GM21526 (cell line): ENCODE data around the gene LNPK.
"Not testable (repeated sequence)": the region's sequence is repeated elsewhere in the genome, so short reads cannot be mapped to it uniquely, and the experiment has no call there.

Experiments used
- ATAC-seq: cut with Tn5 transposase; IDR thresholded peaks from one replicate; pipeline ENCODE4 v1.9.1; 2021; ENCODE audit warnings: moderate library complexity; ENCODE audit not compliant: unreplicated experiment, low FRiP score

Gene LNPK

DNA sequence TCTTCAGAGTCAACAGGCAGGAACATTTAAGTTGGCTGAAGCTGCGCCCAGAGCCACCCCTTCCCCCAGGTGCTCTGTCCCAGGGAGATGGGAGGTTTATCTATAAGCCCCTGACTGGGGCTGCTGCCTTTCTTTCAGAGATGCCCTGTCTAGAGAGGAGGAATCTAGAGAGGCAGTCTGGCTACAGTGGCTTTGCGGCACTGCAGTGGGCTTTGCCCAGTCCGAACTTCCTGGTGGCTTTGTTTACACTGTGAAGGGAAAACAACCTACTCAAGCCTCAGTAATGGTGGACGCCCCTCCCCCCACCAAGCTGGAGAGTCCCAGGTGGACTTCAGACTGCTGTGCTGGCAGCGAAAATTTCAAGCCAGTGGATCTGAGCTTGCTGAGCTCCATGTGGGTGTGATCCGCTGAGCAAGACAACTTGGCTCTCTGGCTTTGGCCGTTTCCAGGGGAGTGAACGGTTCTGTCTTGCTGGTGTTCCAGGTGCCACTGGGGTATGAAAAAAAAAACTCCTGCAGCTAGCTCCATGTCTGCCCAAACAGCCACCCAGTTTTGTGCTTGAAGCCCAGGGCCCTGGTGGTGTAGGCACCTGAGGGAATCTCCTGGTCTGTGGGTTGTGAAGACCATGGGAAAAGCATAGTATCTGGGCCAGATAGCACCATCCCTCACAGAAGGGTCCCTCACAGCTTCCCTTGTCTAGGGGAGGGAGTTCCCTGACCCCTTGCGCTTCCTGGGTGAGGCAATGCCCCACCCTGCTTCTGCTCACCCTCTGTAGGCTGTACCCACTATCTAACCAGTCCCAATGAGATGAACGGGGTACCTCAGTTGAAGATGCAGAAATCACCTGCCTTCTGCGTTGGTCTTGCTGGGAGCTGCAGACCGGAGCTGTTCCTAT is 88.0 kb downstream of the LNPK start:
- not testable (repeated sequence) for ATAC-seq

DNA sequence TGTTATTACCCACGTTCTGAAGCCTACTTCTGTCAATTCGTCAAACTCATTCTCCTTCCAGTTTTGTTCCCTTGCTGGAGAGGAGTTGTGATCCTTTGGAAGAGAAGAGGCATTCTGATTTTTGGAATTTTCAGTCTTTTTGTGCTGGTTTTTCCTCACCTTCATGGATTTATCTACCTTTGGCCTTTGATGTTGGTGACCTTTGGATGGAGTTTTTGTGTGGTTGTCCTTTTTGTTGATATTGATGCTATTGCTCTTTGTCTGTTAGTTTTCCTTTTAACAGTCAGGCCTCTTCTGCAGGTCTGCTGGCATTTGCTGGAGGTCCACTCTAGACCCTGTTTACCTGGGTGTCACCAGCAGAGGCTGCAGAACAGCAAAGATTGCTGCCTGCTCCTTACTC is 88.8 kb downstream of the LNPK start:
- ATAC-seq = not testable (repeated sequence)

- no peak for ATAC-seq
These were observed 98.0 kb downstream of the LNPK start for GRCh38 chr2:175904035-175904434.

DNA sequence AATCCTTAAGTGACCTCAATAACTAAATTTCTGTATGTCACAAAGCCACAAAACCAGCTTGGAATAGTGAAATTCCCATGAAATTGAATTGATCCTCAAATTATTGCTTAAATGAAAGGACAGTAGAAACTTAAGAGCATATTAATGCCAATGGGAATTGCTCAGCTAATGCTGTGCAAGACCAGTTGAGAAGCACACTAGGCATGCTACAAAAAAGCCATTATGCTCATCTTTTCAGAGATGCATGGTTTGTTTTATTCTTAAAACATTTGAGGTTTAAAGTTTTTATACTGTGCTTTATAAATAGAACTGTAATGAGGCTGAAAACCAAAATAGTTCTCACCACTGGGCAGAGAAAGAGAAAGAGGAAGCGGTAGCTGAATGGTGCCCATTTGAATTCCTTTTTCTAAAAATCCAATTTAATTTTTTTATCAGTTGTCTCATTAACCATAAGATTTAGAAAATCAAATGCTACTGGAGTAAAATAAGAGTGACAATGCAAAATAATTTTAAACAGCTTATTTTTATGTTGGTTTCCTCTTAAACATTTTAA is 98.6 kb downstream of the LNPK start:
- ATAC-seq = no peak

GRCh38 chr2:175895957-175896356 is 106.1 kb downstream of the LNPK start:
- ATAC-seq = not testable (repeated sequence)

- no peak for ATAC-seq
These were observed 110.0 kb downstream of the LNPK start for GRCh38 chr2:175892046-175892445.

DNA sequence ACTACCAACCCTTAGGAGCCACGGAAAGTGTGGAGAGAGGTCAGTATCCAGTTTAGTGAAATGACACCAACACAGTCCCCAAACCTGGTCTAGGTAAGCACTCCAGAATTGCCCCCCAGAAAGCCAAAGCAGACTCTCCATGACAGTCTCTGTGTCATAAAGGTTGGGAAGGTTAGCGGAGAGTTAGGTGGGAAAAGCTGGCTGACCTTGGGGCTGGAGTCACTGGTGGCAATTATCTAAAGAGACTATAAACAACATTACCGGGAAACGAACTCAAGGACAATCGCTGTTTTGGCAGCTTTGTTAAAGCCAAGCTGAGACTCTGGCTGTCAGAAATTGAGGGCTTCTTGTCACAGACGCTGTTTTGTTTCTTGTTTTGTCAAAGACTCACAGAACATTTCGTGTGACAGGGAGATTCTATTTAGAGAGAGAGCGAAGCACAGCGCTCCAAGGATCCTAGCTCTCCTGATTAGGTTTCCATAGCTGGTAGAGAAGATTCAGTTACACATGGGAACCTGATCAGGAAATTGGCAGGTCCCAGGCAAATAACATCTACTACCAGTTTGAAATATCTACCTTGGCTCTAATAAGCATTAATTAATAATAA is 111.3 kb downstream of the LNPK start:
- ATAC-seq = no peak

GRCh38 chr2:175889701-175890302 is 112.3 kb downstream of the LNPK start:
- ATAC-seq = no peak

- no peak for ATAC-seq
These were observed 114.3 kb downstream of the LNPK start for GRCh38 chr2:175887776-175888175.

DNA sequence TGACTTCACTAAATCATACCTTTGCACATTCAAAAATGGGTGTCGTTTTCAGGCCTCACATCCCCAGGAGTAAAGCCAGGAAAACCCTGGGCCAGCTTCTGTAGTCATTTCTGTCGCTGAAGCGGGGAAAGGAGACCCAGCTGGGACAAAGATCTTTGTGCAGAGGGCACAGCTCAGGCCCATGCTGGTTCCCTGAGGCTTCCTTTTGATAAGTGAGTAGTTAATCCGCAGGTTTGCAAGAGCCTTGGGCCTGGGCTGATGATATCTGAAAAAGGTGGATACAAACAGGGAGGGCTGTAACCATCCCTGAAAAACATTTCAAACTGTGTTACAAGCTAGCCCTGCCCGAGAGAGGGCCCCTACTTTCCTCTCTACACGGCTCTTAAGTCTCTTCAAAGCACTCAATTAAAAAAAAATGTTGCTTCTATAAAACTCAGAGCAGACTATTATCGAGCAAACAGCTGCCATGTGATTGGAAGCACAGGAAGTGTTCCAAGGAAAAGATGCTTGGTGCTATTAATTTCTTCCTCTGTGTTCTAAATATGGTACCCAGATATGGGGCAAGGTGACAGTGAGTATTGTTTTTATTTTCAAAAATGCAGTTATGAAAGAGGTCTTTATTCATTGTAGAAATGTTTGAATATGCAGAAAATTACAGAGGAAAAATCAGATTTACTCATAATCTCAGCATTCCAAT is 117.2 kb downstream of the LNPK start:
- ATAC-seq = no peak

GRCh38 chr2:175883586-175884194 is 118.4 kb downstream of the LNPK start:
- no peak for ATAC-seq

GRCh38 chr2:175879679-175880078 is 122.4 kb downstream of the LNPK start:
- ATAC-seq = no peak

DNA sequence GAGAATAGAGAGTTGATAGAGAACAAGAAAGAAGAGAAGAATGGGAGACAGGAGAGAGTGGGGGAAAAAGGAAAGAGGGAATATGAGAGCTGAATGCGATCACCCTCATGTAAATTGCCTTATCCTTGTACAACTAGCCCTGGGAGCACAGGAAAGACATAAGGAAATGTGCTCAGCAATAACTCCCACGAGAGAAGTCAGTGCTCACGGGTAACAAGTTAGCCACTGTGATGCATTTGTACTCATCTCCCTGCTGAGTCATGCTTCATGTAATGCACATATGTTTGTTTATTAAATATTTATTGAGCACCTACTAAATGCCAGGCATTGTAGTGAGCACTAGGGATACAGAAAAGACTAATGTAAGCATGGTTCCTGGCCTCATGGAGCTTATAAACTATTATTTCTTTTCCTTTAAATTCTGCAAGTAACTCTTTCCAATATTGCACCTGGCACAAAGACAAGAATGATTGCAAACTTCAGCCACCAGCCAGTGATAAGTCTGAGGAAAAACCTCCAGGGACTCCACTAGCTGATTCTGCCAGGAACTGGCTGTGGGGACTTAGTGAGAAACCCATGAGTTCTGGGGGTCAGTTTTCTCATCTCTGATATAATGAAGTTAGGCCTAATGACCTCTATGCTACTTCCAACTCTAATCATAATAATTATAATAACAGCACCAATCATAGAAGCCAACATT is 124.1 kb downstream of the LNPK start:
- no peak for ATAC-seq

- no peak for ATAC-seq
These were observed 127.8 kb downstream of the LNPK start for GRCh38 chr2:175874291-175874690.
